Cardiac fibroblast (primary cell): Measurements from ENCODE around the gene FRMD3.

Source experiments
- DNase-seq, 2 donors: peaks; one replicate each; pipeline versions ENCODE4 v3.0.0 to v3.0.0-alpha.2; 2010; ENCODE audit warnings: low read depth in 2 of 2
- H3K4me3 ChIP-seq, 2 donors: replicated peaks in 1 of 2; 1 replicate in 1 of 2; 2 replicates in 1 of 2; pipeline ENCODE4 v1.5.1; 2011; ENCODE audit warnings: low read depth in 2 of 2, low read length in 2 of 2, mild to moderate bottlenecking in 2 of 2, moderate library complexity in 1 of 2
- TF ChIP-seq, protein P1 (sequence below): IDR thresholded peaks from one replicate; pipeline ENCODE4 v1.5.1; 2011; ENCODE audit warnings: low read depth, mild to moderate bottlenecking, low read length, inconsistent platforms

FRMD3 gene

GRCh38 chr9:83497441-83497840 lies 40.8 kb downstream of the FRMD3 start:
- no peak for DNase-seq
- TF ChIP-seq, protein P1, sequence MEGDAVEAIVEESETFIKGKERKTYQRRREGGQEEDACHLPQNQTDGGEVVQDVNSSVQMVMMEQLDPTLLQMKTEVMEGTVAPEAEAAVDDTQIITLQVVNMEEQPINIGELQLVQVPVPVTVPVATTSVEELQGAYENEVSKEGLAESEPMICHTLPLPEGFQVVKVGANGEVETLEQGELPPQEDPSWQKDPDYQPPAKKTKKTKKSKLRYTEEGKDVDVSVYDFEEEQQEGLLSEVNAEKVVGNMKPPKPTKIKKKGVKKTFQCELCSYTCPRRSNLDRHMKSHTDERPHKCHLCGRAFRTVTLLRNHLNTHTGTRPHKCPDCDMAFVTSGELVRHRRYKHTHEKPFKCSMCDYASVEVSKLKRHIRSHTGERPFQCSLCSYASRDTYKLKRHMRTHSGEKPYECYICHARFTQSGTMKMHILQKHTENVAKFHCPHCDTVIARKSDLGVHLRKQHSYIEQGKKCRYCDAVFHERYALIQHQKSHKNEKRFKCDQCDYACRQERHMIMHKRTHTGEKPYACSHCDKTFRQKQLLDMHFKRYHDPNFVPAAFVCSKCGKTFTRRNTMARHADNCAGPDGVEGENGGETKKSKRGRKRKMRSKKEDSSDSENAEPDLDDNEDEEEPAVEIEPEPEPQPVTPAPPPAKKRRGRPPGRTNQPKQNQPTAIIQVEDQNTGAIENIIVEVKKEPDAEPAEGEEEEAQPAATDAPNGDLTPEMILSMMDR, result no peak
- H3K4me3 ChIP-seq, result no peak overlapping the region

DNA sequence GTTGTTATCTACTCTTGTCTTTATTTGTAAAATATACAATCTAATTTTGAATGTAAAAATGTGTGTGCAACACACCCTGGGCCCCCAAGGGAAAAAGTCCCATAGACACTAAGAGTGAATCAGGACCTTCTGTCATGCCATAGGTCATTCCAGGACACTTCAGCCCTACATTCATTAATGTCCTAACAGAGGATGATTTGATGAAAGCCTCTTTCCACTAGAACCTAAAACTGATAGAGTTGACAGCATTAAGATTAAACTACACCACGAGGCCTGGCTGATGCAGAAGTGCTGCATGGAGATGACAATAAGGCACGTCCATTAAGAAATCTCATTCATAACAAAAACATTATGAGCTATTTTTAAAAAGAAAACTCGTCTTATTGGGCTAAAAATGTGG lies 46.2 kb downstream of the FRMD3 start:
- DNase-seq, result peak in 1 of 2 donors; percentile 40
- TF ChIP-seq, protein P1, result no peak
- H3K4me3 ChIP-seq, result no peak overlapping the region

DNA sequence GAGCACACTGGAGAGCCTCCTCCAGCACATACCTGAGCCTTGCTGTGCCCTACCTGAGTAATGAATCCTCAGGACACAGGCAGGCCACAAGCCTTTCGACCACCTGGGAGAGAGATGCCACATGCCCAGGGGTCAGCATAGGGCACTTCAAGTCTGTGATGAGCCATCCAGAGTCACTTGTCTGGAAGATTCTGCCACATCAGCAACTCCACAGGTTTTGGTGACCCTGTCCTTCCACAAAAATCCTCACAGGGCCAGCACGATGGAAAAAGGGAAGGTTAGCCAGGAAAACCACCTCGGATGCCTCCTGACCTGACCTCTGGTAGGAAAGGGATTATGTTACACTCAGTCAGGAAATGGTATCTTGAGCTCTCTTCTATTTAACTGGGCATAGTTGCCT lies 46.8 kb downstream of the FRMD3 start:
- no peak overlapping the region for H3K4me3 ChIP-seq
- DNase-seq, result no peak
- TF ChIP-seq, protein P1, result no peak

GRCh38 chr9:83489961-83490360 lies 48.2 kb downstream of the FRMD3 start:
- no peak overlapping the region for H3K4me3 ChIP-seq
- TF ChIP-seq, protein P1, result no peak
- DNase-seq, result no peak

DNA sequence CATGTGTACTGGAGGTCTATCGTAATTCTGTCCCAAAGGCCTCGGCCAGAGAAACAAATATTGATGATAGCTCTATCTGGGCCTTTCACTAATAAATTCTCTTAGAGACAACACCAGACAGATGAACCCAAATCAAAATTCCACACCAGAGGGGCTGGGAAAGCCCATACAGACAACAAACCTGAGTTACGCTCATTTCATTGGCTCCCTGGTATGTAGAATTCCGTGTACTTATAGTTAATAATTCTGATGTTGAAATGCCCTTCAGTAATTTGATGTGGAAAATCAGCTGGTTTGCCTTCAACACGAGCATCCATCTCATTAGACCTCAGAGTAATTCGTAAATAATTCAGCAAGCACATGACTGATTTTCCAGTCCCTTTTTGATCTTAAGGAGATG lies 53.2 kb downstream of the FRMD3 start:
- TF ChIP-seq, protein P1, result no peak
- no peak overlapping the region for H3K4me3 ChIP-seq
- no peak for DNase-seq

DNA sequence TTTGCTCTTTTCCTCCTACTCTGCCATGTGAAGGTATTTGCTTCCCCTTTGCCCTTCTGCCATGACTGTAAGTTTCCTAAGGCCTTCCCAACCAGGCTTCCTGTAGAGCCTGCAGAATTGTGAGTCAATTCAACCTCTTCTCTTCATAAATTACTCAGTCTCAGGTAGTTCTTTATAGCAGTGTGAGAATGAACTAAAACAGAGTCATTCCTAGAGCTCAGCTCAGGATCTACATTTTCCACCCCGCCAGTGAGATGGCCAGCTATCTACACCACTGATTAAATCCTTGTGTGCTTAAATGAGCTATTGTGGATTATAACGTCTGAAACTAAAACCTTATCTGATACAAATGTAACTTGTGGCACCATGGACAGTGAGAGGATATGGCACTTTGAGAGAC lies 55.0 kb downstream of the FRMD3 start:
- DNase-seq, result no peak
- TF ChIP-seq, protein P1, result no peak
- no peak overlapping the region for H3K4me3 ChIP-seq

- H3K4me3 ChIP-seq, result no peak overlapping the region
- TF ChIP-seq, protein P1, result no peak
- DNase-seq, result no peak
These were observed 58.4 kb downstream of the FRMD3 start for GRCh38 chr9:83479765-83480164.
